Suppressor macrophage (primary cell): Measurements from ENCODE around the gene CTNNA3.

Experiments used
- DNase-seq, 4 experiments: peaks; one replicate each; pipeline ENCODE4 v3.0.0-alpha.2; 2020 to 2022

The CTNNA3 gene

DNA sequence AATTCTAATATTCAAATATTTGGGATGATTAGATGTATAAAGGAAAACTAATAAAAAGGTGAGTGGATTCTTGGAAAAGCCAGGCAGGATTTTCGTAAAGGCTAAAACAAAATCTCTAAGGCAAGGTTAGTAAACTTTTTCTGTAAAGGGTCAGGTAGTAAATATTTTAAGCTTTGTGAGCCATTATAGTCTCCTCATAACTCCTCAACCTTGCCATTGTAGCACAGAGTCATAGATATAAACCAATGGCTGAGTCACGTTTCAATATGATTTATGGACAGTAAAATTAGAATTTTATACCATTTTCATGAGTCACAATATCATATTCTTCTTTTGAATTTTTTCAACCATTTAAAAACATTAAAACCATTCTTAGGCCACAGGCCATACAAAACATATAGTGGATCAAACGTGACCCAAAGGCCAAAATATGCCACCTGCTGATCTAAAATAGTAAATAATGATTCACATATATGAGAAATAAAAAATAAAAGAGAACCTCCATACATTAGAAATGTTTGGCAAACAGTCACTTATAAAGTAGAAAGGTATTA, 1422.0 kb downstream of the CTNNA3 start:
- DNase-seq = no peak

DNA sequence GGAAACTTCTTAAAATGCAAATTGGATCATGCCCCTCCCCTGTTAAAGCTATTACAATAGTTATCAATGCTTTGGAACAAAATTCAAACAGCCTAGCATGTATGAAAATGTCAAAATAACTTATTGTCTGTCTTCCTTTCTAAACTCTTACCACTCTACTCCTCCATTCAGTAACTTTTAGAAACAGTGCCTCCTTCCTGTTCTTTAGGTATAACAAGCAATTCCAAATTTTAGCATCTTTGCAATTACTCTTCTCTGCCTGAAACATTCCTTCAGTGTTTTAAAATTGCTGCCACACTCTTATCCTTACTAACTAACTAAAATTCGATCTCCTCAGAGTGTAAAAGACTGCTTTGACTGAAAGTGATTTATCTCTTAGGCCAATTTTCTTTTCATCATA, 1430.6 kb downstream of the CTNNA3 start:
- DNase-seq = no peak

DNA sequence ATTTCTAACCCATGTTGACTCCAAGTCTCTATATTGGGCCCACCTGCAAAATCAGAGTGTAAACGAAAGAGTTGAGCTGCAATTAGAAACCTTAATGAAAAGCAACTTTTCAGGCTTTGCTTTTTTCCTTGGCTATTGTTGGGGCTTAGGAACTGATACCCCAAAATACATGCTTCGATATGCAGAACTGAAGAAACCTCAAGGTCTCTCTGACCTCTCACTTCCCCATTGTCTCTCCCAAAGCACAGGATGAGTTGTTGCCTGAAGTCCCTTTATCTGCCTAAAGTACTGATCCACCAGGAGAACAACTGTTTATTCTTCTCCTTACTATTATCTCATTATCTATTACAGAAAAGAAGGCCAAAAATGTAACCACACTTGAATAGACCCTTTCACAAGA, 1436.2 kb downstream of the CTNNA3 start:
- no peak for DNase-seq

DNA sequence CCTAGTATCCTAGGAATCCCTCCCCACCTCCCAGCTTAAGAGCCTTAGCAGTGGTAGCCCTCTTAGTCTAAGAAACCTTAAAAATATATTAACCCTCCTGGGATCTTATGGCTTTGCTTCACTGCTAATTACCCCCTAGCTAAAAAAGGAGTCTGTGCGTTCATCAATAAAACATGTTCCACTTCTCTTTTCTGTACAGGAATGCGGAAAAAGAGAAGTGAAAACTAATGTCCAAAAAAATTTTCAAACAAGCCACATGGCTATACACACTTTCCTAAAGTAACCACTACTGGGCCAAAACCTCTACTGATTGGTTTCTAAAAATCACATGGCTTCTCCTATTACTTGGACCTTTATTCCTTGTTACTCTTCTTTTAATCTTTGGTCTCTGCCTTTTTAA, 1437.3 kb downstream of the CTNNA3 start:
- no peak for DNase-seq

DNA sequence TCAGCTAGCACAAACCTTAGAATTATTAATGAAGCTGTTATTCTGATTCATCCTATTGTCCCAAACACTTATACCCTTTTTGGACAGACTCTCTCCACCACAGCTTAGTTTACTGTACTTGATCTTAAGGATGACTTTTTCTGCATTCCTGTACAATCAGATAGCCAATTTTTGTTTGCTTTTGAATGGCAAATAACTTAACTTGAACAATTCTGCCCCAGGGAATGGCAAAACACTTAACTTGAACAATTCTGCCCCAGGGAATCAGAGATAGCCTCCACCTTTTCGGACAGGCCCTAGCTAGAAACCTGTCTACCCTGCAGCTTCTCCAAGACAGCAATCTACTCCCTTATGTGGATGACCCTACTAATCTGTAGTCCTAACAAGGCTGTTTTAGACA, 1438.2 kb downstream of the CTNNA3 start:
- no peak for DNase-seq

DNA sequence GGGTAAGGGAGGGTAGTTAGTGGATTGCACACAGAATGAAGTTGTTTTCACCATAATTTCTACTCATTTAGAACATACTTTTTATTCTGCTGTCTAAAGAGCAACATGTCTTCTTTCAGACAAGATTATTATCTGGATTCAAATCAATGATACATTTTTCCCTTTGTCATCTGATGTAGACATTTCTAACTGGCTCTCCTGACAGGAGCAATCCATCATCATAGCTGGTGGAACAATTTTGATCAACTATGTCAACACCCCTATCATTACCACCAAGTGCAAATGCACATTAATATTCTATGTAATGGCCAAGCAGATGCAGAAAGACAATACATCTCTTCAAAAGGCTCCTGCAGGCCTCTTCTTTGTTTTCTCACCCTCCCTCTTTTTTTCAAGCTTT, 1443.0 kb downstream of the CTNNA3 start:
- no peak for DNase-seq

DNA sequence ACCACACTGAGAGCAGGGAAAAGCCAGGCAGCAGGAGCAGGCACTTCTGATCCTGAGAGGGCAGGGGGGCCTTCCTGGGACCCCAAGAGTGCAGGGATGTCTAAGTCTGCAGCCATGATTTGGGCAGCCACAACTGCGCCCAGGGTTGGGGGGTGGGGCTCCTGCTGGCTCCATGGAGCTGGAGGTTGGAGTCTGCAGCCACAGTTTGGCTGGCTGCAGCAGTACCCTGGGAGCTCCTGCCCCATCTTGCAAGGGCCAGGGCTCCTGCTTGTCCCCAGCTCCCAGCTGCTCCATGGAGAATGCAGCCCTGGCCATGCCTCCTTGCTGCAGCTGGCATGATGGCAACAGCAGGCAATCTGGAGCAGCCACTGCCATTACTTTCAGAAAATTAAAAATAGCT, 1449.8 kb downstream of the CTNNA3 start:
- DNase-seq = no peak

DNA sequence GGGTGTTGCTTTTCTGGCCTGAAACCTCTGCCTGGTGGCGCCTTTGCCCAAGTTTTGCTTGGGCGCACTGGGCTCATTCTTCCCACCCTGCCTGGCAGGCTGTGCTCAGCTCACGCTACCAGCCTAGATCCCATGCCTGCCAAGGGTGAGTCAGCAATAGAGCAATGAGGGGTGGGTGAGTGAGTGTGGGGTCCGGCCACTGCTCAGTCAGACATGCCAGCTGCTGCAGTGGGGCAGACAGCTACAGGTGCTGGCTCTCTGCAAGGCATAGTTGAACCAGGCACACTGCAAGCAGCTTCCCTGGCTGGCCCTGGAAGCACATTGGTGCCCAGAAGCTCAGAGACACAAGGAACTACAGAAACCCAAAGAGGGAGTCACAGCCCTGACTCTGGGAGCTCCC, 1451.0 kb downstream of the CTNNA3 start:
- no peak for DNase-seq

DNA sequence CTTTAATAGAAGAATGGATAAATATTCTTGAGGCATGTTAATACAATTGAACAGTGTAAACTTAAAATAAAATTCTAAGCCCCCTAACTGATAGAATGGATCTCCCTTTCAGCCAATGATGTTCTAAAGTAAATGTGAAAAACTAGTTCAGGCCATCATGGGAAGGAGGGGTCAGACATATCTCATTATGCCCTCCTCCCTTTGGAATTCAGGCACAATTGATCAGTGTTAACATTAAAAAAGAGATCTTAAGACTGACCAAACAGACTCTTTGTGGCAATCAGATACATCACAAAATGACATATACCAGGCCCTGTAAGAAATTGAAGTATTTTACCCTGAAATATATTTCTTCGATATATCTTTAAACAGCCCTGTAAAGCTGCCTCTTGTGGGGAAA, 1453.1 kb downstream of the CTNNA3 start:
- no peak for DNase-seq

DNA sequence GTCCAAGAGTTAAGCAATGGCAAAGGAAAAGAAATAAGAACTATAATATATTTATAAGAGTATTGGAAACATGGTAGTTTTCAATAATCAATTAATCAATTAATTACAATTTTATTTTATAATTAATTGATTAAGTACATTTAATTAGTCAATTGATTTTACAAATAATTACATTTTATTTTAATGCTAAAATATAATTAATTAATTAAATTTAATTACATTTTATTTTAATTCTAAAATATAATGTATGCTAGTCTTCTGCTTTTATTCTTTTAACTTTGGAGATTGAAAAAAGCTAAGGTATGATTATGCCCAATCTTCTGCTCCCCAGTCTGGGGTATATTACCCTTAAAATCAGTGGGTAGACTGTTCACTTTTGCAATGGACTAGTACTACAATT, 1456.9 kb downstream of the CTNNA3 start:
- DNase-seq = no peak

DNA sequence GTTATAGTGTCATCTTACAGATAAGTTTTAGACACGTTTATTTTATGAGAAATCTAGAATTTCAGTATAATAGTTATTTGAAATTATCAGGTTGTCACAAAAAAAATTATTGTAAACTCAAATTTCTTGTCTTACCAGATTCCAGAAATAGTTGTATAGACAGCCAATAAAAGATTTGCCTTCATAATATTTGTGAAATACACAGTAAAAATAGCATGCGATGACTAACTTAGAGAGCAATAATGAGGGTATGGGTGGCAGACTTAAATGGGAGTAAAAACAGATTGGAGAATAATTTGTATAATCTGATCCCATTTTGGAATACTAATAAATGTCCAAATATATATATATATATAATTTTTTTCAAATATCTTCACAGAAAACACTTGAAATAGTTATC, 1457.7 kb downstream of the CTNNA3 start:
- DNase-seq = no peak

DNA sequence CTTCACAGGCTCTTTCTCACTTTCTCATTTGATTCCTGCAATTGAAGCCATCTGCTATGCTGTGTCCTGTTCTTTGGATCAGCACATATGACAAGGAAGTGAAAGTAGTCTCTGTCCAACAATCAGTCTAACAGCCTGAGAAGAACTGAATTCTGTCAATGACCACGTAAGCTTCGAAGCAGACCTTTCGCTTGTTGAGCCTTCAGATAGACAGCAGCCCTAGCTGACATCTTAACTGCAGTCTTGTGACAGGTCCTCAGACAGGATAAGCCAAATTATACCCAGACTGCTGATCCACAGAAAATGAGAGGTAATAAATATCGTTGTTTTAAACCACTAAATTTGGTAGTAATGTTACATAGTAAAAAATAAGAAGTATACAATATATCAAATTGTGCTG, 1461.1 kb downstream of the CTNNA3 start:
- no peak for DNase-seq

DNA sequence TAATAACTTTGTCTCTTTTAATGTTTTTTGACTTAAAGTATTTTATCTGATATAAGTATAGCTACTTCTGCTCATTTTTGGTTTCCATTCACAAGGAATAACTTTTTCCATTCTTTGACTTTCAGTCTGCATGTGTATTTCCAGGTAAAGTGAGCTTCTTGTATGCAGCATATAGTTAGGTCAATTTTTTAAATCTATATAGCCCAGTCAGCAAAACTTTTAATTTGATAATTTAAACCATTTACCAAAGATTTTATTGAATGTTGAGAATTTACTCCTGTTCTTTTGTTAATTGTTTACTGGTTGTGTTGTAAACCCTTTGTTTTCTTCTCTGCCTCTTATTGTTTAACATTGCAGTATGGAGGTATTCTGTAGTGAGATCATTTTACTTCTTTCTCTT, 1467.1 kb downstream of the CTNNA3 start:
- no peak for DNase-seq

DNA sequence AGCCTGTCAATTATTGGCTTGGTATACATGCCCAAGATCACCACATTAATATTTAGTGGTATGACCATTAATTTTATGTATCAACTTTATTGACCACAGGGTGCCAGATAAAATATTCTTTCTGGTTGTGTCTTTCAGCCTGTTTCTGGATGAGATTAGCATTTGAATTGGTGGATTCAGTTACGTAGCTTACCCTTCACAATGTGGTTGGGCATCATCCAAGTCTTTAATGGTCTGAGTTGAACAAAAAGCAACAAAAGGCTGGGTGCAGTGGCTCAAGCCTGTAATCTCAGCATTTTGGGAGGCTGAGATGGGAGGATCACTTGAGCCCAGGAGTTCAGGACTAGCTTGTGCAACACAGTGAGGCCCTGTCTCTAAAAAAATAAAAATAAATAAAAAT, 1472.3 kb downstream of the CTNNA3 start:
- no peak for DNase-seq

DNA sequence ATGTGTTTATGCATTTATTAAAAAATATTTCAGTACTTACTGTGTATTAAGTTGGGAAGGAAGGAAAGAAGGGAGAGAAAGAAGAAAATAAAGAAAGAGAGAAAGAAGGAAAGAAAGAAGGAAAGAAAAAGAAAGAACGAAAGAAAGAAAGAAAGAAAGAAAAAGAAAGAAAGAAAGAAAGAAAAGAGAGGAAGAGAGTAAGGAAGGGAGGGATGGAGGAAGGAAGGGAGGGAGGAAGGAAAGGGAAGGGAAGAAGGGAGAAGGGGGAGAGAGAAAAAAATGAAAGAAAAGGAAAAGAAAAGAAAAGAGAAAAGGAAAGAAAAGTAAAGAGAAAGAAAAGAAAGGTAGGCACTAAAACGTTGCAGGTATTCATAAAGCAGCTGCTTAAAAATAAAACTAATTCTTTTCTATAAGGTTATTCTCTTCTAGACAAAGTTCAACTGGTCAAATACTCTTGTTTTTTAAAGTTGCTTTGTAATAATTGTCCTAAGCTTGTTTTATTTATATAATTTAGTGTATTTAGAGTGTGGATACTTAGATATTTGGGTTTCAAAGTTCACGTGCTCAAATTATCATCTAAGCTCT, 1473.4 kb downstream of the CTNNA3 start:
- no peak for DNase-seq

DNA sequence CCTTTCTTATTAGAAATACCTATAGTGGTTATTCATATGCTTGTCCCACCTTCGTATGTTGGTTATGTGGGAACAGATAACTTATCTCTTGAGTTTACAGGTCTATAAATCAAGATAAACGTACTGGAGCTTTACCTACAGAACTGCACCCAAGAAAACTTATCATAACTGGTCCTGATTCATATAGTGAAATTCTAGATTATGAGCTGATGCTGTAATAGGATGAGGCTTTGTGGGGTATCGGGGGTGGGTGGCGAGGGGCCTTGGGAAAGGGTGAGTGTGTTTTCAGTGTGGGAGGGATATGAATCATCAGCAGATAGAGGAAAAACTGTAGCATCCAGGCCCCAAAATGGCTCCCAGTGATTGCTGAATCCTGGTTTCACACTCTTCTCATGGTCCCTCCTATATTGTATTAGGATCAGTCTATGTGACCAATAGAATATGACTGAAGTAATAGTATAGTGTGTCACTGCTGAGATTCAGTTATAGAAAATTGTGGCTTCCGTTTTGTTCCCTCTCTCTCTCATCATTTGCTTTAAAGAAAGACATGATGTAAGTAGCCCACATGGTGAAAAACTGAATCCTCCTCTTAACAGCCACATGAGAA, 1476.9 kb downstream of the CTNNA3 start:
- no peak for DNase-seq

DNA sequence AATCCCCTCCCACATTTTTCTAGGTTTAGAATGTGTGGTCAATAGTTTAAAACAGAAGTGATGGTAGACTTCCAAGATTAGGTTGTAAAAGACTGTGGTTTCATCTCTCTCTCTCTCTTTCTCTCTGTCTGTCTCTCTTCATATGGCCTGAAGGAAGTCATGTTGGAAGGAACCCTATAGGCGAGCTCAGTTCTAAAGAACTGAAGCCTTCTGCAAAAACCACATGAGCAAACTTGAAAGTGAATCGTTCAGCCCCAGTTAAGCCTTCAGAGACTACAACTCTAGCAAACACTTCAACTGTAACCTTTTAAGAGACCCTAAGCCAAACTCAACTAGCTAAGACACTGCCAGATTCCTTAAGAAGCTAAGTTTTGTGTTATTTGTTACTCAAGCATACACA, 1477.7 kb downstream of the CTNNA3 start:
- no peak for DNase-seq

DNA sequence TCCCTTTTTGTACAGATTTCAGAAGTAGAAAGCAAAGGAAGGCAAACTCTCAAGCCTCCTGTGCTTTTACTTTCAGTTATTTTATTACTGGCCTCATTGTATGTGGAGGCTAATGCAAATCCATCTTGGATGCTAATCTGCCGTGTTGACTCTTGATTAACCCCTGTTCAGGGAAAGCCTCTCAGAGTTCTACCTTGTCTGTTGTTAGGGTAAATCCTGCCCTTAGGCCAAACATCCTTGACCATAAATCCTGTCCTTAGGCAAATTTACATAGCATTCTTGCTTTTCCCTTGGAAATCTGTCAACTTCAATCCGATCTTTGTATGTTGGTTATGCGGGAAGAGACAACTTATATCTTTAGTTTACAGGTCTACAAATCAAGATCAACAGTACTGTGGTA, 1480.1 kb downstream of the CTNNA3 start:
- no peak for DNase-seq

DNA sequence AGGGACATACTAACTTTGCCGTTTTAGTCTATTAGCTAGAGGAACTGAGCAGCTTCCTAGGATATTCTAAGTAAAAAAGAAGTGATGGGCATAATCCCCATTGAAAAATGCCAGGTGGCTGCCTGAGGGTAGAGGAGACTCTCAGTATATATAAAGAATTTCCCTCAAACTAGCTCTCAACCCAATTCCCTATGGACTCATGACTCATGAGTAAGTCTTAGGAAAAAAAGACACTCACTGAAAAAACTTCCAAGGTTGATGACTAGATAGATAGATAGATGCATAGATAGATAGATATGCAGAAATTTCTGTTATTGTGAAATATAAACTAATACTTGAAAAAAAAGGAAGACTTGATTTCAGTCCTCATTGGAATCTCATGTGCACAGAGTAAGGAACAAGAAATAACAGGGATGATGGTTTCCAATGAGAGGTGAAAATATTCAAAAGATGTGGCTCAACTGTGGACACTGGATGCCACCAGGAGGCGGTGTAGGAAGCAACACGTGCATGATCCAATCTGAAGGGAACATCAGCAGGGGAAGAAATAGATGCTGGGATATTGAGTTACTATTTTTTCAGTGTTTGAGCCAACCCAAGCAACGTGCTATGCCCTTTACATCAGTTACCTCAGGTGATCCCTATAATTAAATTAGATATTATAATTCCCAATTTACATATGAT, 1481.1 kb downstream of the CTNNA3 start:
- DNase-seq = peak in 1 of 4 experiments; percentile 4

DNA sequence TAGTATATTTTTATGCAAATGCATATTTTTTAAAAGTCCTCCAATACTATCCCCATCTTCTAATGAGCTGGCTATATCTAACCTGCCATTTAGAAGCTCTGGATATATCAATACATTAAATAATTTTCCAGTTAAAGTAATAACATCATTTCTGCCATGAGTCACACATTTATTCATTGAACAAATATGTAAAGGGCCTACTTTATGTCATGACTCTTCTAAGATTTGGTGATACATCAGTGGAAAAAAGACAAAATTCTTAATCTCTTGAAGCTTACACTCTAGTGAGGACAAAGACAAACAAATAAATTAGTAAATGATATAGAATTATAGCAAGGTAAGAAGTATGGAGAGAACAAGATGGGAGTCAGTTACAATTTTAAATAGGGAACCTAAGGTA, 1487.0 kb downstream of the CTNNA3 start:
- DNase-seq = no peak

DNA sequence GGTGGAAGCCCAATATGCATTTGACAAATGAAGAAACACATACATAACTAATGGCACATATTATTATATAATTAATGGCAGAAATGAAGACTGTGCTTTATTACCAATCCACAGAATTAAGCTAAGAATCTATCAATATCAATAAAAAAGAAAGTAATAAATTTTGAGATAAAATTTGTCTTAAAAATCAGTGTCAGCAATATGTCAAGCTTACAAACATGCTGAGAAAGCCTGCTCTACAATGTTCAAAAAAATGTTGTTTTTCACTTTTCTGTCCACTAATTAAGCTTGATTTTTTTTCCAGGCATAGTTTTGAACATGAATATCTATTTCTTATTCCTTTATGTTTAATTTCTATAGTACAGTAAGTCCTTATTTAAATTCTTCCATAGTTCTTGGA, 1491.2 kb downstream of the CTNNA3 start:
- no peak for DNase-seq

DNA sequence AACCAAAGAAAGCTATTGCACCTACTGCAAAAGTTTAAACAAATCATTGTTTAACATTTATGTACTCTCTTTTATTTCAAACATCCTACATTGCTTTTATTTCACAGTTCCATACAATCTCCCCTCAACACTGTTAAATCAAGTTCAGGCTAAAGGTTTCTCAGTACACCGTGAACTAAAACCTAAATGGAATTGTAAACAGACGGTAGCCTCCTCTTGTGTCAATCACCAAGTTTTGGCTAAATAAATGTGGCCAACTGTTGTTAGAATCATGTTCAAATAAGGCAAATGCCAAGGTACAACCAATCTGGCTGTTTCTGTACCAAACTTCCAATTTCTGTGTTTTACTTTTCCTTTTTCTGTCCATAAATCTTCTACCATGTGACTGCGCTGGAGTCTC, 1493.9 kb downstream of the CTNNA3 start:
- no peak for DNase-seq

DNA sequence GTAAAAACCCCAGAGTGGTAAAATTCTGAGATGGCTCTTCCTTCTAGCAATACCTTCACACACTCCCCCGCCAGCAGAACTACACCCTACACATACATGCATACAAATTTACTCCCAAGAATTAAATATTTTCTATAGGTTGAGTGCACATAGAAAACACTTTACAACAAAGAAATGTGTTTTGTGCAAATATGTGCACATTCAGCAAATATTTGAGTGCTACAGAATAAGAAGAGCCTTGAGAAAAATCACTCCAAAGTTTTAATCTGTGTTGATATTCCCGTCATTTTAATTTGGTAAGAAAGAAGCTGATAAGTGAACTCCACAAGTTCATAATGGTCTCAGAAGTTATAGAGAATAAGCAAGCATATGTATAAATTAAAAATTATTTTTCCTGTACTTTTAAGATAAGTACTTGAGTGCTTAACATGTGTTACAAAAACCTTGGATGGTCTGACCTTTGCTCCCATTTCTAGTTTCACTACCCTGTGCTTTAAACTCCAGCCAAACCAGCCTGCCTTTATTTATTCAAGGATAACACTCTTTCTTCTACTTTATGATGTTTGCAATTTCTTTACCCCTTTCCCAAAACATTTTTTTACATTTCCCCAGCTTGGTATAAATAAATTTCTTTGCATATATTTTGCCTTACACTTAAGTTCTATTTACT, 1503.7 kb downstream of the CTNNA3 start:
- DNase-seq = no peak

DNA sequence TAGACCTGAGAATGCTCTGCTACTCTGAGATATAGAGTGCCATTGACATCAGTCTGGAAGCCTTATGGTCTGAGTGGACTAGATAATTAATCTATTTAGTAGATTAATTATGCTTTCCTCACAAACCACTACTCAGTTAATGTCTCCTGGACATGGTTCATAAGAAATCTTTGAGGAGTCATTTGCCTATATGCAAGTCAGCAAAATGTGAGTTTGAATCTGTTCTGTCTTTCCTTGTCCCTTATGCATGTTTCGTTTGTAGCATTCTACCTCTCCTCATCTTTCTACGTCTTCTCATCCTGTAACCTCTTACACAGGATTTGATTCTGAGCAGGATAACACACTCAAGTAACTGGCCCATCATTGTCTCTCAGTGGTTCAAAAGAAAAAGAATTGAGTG, 1505.6 kb downstream of the CTNNA3 start:
- DNase-seq = no peak
